Activated CD8-positive, alpha-beta T cell treated with anti-CD3 and anti-CD28 coated beads for 36 hours (primary cell): ENCODE data around the gene BTBD7. TPM values are rescaled to one million over a fixed set of nuclear protein-coding genes. Genes with fewer than 3 reads are reported as not detected.
"Not testable (repeated sequence)": the region's sequence is repeated elsewhere in the genome, so short reads cannot be mapped to it uniquely, and the experiment has no call there.

ENCODE experiments used
- ATAC-seq: fragments of 200-7000 bp; cut with Tn5 transposase; one replicate; pipeline ENCODE4 v1.10.0; 2021; ENCODE audit warnings: mild to moderate bottlenecking, moderate library complexity
- CTCF ChIA-PET: fragments of 350-600 bp; sonication (Branson Sonifier 250); formaldehyde crosslinking; loops from one replicate; lab custom pipeline; 2021; ENCODE audit warnings: antibody characterized with exemption; lab: Charles Lee
- POLR2A ChIA-PET: fragments of 350-600 bp; sonication (Branson Sonifier 250); formaldehyde crosslinking; loops from one replicate; lab custom pipeline; 2021; ENCODE audit warnings: antibody characterized with exemption; lab: Charles Lee
- DNase-seq: peaks from one replicate; pipeline ENCODE4 v3.0.0-alpha.2; 2020
- H3K27ac Mint-ChIP-seq: one replicate; pipeline ENCODE4 v1.8.0; 2021; ENCODE audit warnings: mild to moderate bottlenecking, mixed read lengths
- H3K27me3 Mint-ChIP-seq: one replicate; pipeline ENCODE4 v1.8.0; 2021; ENCODE audit warnings: mixed read lengths
- H3K36me3 Mint-ChIP-seq: one replicate; pipeline ENCODE4 v1.8.0; 2021; ENCODE audit warnings: low read depth, mixed read lengths
- H3K4me1 Mint-ChIP-seq: one replicate; pipeline ENCODE4 v1.8.0; 2021; ENCODE audit warnings: low read depth, mixed read lengths
- H3K4me3 Mint-ChIP-seq: one replicate; pipeline ENCODE4 v1.8.0; 2021; ENCODE audit warnings: mild to moderate bottlenecking, moderate library complexity, mixed read lengths
- H3K9me3 Mint-ChIP-seq: one replicate; pipeline ENCODE4 v1.8.0; 2021; ENCODE audit warnings: mixed read lengths
- intact Hi-C: fragments of 100-400 bp; cut with micrococcal nuclease; formaldehyde crosslinking; loops from one replicate; pipeline ENCODE4 v1.10.0; 2022
- total RNA-seq, 2 experiments: library from RNA; stranded (reverse); gene quantifications; one replicate each; pipeline ENCODE4 v1.2.3, GENCODE V29; 2021
- TF ChIP-seq, protein P1 (sequence below): fragments of 200-600 bp; IDR thresholded peaks from one replicate; pipeline ENCODE4 v1.8.0; 2022; ENCODE audit warnings: antibody characterized with exemption, mild to moderate bottlenecking

Gene BTBD7
- total RNA-seq, 2 experiments from 2014 or later: 8.7 to 12.6 TPM

- intact Hi-C loops: no loop called here
- ATAC-seq: no peak
- H3K27ac Mint-ChIP-seq: no peak overlapping the region
- peaks cover 16% of the 10 kb centered on the region for H3K36me3 Mint-ChIP-seq
- no peak for DNase-seq
- peaks cover 9% of the 10 kb centered on the region for H3K4me1 Mint-ChIP-seq
- TF ChIP-seq, protein P1, sequence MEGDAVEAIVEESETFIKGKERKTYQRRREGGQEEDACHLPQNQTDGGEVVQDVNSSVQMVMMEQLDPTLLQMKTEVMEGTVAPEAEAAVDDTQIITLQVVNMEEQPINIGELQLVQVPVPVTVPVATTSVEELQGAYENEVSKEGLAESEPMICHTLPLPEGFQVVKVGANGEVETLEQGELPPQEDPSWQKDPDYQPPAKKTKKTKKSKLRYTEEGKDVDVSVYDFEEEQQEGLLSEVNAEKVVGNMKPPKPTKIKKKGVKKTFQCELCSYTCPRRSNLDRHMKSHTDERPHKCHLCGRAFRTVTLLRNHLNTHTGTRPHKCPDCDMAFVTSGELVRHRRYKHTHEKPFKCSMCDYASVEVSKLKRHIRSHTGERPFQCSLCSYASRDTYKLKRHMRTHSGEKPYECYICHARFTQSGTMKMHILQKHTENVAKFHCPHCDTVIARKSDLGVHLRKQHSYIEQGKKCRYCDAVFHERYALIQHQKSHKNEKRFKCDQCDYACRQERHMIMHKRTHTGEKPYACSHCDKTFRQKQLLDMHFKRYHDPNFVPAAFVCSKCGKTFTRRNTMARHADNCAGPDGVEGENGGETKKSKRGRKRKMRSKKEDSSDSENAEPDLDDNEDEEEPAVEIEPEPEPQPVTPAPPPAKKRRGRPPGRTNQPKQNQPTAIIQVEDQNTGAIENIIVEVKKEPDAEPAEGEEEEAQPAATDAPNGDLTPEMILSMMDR: no peak
- no peaks in the 10 kb centered on the region for H3K9me3 Mint-ChIP-seq
- H3K27me3 Mint-ChIP-seq: no peaks in the 10 kb centered on the region
- POLR2A ChIA-PET: no interaction called here
- CTCF ChIA-PET: no interaction called here
- no peak overlapping the region for H3K4me3 Mint-ChIP-seq
These were observed 92.8 kb downstream of the BTBD7 start for GRCh38 chr14:93239869-93240677.

DNA sequence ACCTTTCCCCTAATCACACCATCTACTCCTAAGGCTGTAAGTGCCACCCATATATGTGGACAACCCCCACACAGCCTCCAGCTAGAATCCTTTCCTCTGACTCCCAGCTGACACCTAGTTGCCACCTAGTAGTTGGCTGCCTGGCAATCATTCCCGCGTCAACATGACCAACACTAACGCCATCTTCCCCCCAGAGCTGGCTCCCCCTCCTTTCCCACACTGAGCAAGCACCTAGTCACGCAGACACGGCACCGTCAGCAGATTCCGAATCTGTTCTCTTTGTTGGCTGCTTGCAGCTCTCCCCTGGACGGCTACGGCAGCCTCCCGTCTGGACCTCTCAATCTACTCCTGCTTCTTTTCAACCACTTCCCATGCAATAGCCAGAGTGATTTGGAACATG, 98.0 kb downstream of the BTBD7 start:
- Mint-ChIP-seq H3K27ac (no peak overlapping the region), H3K9me3 (no peaks in the 10 kb centered on the region), H3K4me1 (peaks cover 17% of the 10 kb centered on the region), H3K36me3 (no peaks in the 10 kb centered on the region), H3K27me3 (peaks cover 5% of the 10 kb centered on the region), H3K4me3 (no peak overlapping the region)
- ChIA-PET POLR2A (interaction anchor here (1.1 to 1.4 kb wide), 2 partner anchors 9 to 11 kb away, joined by 3 read pairs; no protein-coding TSS in a partner anchor), CTCF (interaction anchor here (0.8 kb wide), 1 partner anchor 9 kb away, joined by 3 read pairs; no protein-coding TSS in a partner anchor)
- DNase-seq (no peak), ATAC-seq (no peak)
- intact Hi-C loops: no loop called here
- TF ChIP-seq, protein P1: no peak

GRCh38 chr14:93233078-93233477, 99.8 kb downstream of the BTBD7 start:
- H3K27ac Mint-ChIP-seq, DNase-seq, H3K4me3 Mint-ChIP-seq, intact Hi-C loops, CTCF ChIA-PET, POLR2A ChIA-PET, H3K9me3 Mint-ChIP-seq, H3K27me3 Mint-ChIP-seq, H3K36me3 Mint-ChIP-seq, ATAC-seq: not testable (repeated sequence)
- H3K4me1 Mint-ChIP-seq: peaks cover 15% of the 10 kb centered on the region

- ChIA-PET CTCF (interaction anchor here (1.1 kb wide), 1 partner anchor 13 kb away, joined by 3 read pairs; no protein-coding TSS in a partner anchor), POLR2A (interaction anchor here (0.8 kb wide), 1 partner anchor 10 kb away, joined by 3 read pairs; no protein-coding TSS in a partner anchor)
- no peak for DNase-seq
- TF ChIP-seq, protein P1: no peak
- peaks cover 13% of the 10 kb centered on the region for H3K4me1 Mint-ChIP-seq
- H3K9me3 Mint-ChIP-seq: no peaks in the 10 kb centered on the region
- no peak for ATAC-seq
- peaks cover 5% of the 10 kb centered on the region for H3K27me3 Mint-ChIP-seq
- H3K36me3 Mint-ChIP-seq: peaks cover 13% of the 10 kb centered on the region
- intact Hi-C loops: no loop called here
- H3K4me3 Mint-ChIP-seq: no peak overlapping the region
- H3K27ac Mint-ChIP-seq: no peak overlapping the region
These were observed 100.7 kb downstream of the BTBD7 start for GRCh38 chr14:93232159-93232558.

GRCh38 chr14:93231129-93231979, 101.5 kb downstream of the BTBD7 start:
- no peak overlapping the region for H3K27ac Mint-ChIP-seq
- intact Hi-C loops: no loop called here
- peak overlapping the region; percentile 52 for H3K4me3 Mint-ChIP-seq
- H3K4me1 Mint-ChIP-seq: peaks cover 10% of the 10 kb centered on the region
- ChIA-PET POLR2A (interaction anchor here (0.7 to 0.8 kb wide), 2 partner anchors 11 to 37 kb away, joined by 3 read pairs; no protein-coding TSS in a partner anchor), CTCF (interaction anchor here (1.1 kb wide), 1 partner anchor 12 kb away, joined by 3 read pairs; no protein-coding TSS in a partner anchor)
- TF ChIP-seq, protein P1: no peak
- ATAC-seq (peak; percentile 30), DNase-seq (peak; percentile 14)
- H3K9me3 Mint-ChIP-seq: no peaks in the 10 kb centered on the region
- peaks cover 5% of the 10 kb centered on the region for H3K27me3 Mint-ChIP-seq
- peaks cover 18% of the 10 kb centered on the region for H3K36me3 Mint-ChIP-seq
